Measurements from ENCODE around the gene OR2D2.

GRCh38 chr11:6875761-6876160, 16.5 kb downstream of the OR2D2 start:
- TF ChIP-seq CTCF (IDR thresholded peaks at IDR 0.05; ENCODE audit: poor library complexity) (no peak), EZH2phosphoT487 (IDR thresholded peaks at IDR 0.05; ENCODE audit: low read depth, severe bottlenecking, unreplicated experiment) (no peak)

Measured in hepatocyte (in vitro differentiated cells).